Hypothalamus (tissue), 51 donors: ENCODE measurements around the gene WDR62.
A peak's percentile ranks its signal among the peaks of the same experiment; 100 is the strongest.
"Not testable (repeated sequence)": the region's sequence is repeated elsewhere in the genome, so short reads cannot be mapped to it uniquely, and the experiment has no call there.

Experiments
- DNase-seq, 51 donors: peaks; one replicate each; lab custom pipeline; 2025; lab: John Stamatoyannopoulos, UW

Gene WDR62

DNA sequence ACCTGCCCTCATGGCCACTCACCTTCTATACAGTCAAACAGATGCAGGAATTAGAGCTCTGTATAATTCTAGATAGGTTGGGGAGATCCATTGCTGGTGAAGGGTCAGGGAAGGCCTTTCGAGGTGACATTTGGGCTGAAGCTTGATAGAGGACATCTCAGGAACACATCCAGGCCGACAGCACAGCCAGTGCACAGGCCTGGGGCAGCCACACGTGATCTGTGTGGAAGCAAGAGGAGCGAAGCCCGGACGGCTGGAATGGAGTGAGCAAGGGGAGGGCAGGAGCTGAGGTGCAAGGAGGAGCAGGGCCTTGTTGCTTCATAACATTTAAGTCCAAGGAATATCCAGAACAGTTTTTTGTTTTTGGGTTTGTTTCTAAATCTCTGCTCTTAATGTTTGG, 51.7 kb downstream of the WDR62 start:
- DNase-seq: no peak

DNA sequence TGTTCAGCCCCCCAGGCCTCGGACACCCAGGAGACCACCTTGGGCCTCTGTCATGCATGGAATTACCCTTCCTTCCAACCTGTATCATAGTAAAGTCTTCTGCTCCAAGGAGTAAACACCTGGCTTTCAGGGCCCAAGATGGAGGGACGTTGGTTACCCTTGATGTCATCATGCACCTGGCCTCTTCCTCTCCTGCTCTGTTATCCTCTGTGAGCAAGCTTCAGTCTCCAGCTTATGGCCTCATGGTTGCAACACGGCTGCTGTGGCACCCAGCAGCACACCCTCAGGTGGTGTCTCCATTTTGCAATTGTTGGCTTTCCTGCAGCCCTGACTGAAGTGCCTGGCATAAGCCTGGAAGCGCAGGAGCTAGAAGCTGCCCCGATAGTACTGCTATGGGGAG, 52.3 kb downstream of the WDR62 start:
- DNase-seq: no peak

DNA sequence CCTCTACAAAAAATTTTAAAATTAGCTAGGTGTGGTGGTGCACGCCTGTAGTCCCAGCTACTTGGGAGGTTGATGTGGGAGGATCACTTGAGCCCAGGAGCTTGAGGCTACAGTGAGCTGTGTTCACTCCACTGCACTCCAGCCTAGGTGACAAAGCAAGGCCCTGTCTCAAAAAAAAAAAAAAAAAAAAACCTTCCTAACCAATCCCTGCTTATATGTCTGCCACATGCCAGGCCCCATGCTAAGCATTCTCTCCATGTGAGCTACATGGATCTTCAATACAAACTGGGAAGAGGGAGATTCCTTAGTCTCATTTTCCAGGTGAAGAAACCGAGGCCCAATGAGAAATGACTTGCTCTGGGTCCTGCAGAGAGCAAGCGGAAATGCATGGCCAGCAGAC, 54.0 kb downstream of the WDR62 start:
- no peak for DNase-seq

DNA sequence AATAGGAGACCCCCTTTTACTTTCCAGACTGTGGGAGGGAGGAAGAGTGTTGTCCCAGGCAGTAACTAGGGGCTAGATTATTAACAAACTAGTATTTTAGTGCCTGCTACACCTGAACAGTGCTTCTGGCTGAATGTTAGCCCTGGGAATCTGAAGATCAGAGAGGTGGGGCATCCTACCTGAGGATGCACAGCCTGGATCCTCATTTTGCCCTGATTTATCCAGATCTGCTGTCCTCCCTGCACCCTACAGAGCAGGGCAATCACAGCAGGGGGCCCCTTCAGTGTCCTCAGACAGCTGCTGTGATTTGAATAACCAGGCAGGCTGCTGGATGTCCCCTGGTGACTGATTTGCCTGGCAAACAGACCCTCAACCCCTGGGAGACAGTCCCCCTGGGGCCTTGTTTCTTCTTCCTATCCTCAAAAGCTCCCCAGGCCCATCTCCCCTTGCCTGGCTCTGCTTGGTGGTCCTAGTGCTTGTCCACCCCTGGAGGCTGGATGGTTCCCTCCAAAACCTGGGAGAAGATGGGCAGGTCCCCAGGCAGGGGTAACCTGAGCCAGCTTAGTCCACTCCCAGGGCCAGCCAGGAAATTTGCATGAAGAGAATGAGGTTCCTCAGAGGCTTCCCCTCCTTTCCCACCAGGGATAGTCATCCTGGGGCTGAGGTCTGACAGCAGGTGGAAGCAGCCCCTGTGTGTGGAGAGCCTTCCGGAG, 55.9 kb downstream of the WDR62 start, which contains the start of gene OVOL3:
TSS of gene OVOL3 (plus strand) at position 657 of the 713 bp plus-strand sequence. CDS start 60 bp downstream, outside the sequence.
- no peak for DNase-seq

DNA sequence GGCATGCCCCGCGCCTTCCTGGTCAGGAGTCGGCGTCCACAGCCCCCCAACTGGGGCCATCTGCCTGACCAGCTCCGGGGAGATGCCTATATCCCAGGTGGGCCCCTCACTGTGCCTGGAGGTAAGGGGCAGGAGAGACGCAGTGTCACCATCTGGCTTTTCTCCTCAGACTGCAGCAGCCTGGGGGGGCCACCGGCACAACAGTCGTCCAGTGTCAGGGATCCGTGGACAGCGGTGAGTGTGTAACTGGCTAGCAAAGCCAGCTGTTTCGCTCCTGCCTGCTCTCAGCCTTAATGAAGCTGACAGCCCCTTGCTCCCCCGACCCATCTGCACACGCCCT, 56.5 kb downstream of the WDR62 start:
- DNase-seq: peak in 1 of 51 donors; percentile 7

DNA sequence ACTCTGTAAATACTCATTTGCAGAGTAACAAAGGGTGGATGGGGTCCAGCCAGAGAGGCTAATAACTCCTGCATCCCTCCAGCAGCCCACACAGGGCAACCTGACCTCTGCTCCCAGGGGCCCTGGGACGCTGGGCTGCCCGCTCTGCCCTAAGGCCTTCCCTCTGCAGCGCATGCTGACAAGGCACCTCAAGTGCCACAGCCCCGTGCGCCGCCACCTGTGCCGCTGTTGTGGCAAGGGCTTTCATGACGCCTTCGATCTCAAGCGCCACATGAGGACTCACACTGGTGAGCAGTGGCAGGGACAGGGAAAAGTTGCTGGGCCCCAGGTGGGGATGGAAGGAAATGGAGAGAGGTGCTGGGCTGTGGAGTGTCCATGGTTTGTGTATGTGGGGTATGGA, 58.0 kb downstream of the WDR62 start:
- DNase-seq: no peak

DNA sequence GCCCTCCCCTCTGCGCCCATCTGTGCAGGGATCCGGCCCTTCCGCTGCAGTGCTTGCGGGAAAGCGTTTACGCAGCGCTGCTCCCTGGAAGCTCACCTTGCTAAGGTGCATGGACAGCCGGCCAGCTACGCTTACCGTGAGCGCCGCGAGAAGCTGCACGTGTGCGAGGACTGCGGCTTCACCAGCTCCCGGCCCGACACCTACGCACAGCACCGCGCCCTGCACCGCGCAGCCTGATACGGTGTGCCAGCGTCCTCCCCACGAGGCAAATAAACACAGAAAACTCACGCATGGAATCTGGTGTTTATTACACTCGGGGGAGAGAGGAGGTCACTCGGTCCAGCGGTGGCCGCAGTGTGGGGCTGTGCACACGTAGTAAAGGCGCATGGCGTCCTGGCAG, 58.7 kb downstream of the WDR62 start:
- DNase-seq: no peak

DNA sequence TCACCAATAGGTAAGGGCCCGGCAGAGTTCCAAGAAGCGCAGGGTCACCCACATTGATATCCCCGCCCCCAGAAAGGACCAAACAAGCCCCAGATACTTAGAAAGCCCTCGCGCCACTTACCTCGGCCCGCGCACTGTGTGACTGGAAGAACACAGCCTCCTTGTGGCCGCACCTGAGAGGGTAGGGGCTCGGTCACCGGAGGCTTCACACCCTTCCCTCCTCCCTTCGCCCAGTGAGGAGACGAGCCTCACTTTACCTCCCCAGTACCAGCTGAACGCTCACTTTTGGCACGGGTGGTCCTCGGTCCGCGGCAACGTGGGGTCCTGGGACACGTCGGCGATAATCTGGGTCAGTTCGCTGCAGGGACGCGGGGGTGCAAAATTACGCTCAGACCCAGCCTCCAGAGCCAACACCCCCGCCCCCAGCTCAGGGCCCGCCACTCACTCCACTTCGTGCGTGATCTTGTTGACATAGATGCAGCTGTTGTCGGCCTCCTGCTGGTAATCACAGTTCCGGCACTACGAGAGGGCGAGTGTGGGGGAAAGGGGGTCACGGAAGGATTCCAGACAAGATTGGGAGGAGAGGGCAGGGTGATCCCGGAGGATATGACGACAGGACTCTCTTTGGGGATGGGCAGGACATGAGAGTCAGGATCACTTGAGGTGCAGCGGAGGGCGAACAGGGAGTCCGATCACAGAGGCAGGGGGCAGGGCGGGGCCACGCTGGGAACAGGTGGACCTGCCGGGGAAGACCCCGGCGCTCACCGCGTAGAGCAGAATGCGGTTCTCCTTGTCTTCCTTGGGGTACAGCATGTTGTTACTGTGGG, 59.4 kb downstream of the WDR62 start:
- peak in 17 of 51 donors; percentile 42 to 77 (median 54) for DNase-seq

DNA sequence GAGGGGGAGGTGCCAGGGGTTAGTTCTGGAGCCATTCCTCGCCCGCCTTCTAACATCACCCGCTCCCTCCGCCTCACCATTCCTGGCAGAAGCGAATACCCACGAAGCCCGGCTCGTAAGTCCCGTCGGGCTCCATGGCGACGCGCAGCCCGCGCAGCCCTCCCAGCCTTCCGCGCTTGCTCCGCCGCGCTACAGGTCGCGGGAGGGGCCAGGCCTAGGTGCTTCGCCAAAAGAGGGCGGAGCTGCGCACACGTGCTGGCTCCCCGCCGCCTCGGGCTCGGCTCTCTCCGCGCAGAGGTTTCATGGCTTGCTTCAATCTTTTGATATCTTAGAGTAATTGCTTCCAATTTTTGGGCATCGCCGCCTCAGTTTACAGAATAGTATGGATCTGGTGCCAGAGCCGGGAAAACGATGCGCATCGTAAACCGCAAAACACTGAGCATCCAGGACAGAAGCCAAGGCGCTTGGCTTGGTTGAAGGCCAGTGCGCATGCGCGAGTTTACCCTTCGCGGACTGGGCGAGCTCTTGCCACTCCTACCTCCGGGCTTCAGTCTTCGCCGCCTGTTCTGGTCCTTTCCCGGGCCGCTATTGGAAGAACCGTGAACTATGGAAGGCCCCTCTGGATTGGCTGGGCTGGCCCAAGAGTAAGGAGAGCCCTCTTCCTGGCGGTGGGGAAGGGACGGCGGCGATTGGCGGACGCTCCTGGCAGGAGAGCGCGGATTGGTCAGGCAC, 60.2 kb downstream of the WDR62 start, which contains the start of gene POLR2I:
TSS of gene POLR2I (minus strand) at position 155 of the 732 bp plus-strand sequence. CDS start at position 136, 19 bp downstream.
- DNase-seq: peak; percentile 90 to 100 (median 99)

DNA sequence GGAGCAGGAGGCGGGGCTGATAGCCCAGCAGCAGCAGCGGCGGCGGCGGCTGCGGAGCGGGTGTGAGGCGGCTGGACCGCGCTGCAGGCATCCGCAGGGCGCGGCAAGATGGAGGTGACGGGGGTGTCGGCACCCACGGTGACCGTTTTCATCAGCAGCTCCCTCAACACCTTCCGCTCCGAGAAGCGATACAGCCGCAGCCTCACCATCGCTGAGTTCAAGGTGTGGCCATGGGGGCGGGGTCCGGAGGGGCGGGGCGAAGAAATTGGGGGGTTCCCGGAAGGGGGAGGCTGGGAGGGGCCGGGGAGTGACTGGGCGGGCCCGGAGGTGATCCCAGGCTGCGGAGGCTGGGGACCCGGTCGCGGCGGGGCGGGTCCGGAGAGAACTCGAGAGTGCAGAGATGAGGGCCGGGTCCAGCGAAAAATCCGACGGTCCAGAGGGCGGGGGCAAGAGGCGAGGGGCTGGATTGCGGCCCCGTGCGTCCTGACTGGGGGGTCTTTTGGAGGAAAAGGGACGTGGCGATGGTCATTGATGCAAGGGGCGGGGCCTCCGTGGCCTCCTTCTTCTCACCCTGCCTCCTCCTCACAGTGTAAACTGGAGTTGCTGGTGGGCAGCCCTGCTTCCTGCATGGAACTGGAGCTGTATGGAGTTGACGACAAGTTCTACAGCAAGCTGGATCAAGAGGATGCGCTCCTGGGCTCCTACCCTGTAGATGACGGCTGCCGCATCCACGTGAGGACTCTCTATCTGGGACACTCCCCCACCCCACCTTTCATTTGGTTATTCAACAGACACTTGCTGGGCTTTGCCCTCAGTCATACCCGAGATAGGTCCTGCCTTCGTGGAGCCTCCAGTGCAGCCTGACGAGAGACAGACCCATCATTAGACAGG, 61.0 kb downstream of the WDR62 start, which contains the start of gene TBCB:
TSS of gene TBCB (plus strand) at position 16 of the 891 bp plus-strand sequence. CDS start at position 109, 93 bp downstream.
- peak in 13 of 51 donors; percentile 50 to 92 (median 82) for DNase-seq

DNA sequence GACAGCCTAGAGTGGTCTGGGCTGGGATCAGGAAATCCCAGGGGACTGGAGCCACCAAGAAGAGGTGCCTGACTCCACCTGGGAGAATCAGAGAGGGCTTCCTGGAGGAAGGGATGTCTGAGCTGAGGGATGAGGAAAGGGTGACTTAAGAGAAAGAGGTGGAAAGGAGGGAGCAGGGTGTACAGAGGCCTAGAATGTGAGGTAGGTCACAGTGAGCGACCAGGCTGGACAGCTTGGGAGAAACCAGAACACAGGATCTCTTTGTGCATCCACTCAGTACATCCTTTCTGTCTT, 61.6 kb downstream of the WDR62 start:
- no peak for DNase-seq

DNA sequence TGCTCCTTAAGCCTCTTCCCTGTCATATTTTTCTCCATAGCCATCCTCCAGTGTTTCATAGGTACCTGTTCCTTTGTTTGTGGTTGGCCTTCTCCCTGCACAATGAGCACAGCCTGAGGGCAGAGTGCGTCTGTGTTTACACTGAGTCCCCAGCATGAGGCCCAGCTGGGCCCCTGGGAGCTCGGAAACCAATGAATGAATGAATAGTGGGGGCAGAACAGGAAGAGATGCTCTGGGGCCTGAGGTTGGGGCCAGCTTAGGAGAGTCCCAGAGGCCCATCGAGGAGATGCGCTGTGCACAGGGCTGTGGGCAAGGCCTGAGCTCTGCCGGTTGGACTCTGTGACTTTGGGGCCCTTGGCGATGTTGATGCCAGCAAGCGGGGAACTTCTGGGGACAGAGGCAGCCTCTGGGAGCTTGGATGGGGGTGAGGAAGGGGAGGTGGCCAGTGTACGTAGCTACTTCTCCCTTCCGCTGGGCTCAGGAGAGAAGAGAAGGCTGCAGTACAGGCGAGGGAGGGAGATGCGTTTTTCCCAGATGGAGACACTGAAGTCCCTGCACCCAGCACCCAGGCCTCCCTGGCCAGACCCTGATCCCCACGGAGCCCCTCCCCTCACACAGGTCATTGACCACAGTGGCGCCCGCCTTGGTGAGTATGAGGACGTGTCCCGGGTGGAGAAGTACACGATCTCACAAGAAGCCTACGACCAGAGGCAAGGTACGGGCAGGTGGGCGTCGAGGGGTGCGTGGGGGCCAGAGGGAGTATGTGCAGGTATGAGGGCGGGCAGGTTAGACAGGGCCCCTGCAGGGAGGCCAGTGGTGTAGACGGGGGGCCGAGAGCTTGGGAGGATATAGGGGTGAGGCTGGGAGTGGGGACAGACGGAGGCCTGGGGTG, 65.6 kb downstream of the WDR62 start:
- peak in 1 of 51 donors; percentile 1 for DNase-seq

DNA sequence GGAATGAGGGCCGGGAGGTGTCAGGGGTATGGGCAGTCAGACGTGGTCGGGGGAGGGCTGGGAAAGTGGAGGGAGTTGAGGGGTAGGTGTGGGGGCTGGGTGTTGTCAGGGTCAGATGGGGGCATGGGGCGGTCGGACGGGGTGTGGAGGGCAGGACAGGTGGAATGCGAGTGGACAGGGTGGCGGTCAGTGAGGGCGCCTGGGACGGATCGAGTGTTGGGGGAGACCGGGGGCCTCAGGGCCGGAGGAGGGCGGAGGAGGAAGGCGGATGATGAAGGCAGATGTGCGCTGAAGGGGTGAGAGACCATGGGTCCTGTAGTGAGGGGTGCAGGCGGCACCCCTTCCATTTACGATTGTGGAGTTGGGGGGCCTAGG, 66.3 kb downstream of the WDR62 start:
- DNase-seq: no peak

DNA sequence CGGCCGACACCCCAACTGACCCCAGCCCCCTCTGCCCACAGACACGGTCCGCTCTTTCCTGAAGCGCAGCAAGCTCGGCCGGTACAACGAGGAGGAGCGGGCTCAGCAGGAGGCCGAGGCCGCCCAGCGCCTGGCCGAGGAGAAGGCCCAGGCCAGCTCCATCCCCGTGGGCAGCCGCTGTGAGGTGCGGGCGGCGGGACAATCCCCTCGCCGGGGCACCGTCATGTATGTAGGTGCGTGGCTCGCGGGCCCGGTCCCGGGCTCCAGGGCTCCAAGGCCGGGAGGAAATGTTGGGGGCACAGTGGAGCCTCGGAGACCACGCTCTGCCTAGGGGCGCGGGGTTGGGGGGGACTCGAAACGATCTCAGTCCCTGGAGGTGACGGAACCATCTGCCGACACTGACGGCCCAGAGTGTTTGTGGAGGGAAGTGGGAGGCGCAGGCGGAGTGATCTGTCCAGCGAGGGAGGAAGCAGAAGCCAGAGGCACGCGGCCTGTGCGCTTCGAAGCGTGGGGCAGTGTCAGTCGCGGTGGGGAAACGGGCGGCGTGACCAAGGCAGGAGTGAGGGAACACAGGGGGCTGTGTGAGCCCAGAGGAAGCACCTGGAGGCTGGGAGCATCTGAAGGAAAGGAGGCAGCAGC, 66.9 kb downstream of the WDR62 start:
- peak in 1 of 51 donors; percentile 4 for DNase-seq

DNA sequence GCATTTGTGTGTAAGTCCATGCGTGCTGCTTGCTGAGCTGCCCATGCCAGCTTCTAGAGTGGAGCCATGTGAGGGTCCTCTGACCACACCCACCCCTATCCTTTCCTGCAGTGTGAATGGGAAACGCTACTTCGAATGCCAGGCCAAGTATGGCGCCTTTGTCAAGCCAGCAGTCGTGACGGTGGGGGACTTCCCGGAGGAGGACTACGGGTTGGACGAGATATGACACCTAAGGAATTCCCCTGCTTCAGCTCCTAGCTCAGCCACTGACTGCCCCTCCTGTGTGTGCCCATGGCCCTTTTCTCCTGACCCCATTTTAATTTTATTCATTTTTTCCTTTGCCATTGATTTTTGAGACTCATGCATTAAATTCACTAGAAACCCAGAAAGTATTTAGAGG, 70.9 kb downstream of the WDR62 start:
- DNase-seq: no peak

DNA sequence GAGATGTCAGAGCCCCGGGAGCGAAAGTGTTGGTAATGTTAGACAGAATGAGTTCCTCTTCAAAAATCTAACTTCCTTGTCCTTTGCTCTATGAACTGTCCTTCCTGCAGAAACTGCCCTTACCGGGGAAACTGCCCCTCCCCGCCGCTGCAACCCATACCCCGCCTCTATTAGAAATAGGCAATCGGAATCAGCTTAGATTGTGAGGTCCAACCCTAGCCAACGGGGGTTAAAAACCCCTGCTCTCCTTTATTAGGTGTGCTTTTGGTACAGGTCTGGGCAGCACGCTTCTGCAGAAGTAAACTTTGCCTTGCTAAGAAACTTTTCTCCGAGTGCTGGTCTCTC, 73.7 kb downstream of the WDR62 start:
- DNase-seq: peak in 1 of 51 donors; percentile 37

DNA sequence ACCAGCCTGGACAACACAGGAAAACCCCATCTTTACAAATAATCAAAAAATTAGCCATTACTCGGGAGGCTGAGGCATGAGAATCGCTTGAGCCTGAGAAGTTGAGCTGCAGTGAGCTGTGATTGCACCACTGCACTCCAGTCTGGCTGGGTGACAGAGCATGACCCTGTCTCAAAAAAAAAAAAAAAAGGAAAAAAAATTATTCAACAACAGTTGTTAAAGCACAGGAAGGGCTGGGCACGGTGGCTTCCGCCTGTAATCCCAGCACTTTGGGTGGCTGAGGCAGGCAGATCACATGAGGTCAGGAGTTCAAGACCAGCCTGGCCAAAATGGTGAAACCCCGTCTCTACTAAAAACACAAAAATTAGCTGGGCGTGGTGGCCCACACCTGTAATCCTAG, 76.5 kb downstream of the WDR62 start:
- not testable (repeated sequence) for DNase-seq

DNA sequence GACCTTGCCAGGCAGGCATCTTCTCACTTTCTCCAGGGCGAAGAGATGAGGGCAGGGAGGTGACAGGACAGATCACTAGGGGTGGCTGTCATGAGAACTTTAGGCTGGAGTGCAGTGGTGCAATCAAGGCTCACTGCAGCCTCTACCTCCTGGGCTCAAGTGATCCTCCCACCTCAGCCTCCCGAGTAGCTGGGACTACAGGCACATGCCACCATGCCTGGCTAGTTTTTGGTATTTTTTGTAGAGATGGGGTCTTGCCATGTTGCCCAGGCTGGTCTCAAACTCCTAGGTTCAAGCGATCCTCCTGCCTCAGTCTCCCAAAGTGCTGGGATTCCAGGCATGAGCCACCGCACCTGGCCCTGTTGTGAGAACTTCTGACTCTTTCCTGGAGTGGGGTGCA, 80.2 kb downstream of the WDR62 start:
- not testable (repeated sequence) for DNase-seq
